ENCODE data around the gene IGSF21. TPM values are rescaled to one million over a fixed set of nuclear protein-coding genes. Genes with fewer than 3 reads are reported as not detected.

The IGSF21 gene
- total and polyA plus RNA-seq, 2 donors (not counting 3 experiments of a cell fraction or from before 2014, with no cell fraction given): not detected

- H2AFZ ChIP-seq (ENCODE audit: low read depth, low read length): no peak overlapping the region
These were observed 49.8 kb downstream of the IGSF21 start for GRCh38 chr1:18157352-18157751.

GRCh38 chr1:18157968-18158367 lies 50.4 kb downstream of the IGSF21 start:
- no peak overlapping the region for H3K27ac ChIP-seq (ENCODE audit: insufficient read depth, low read depth, low read length)
- CTCF ChIA-PET: no interaction called here
- H4K20me1 ChIP-seq (replicated peaks; ENCODE audit: control insufficient read depth, extremely low read depth, insufficient read depth, low read length): no peaks in the 10 kb centered on the region
- no peak overlapping the region for H3K9ac ChIP-seq (replicated peaks; ENCODE audit: extremely low read depth, insufficient read depth, low read length)
- TF ChIP-seq POLR2AphosphoS5 (IDR thresholded peaks at IDR 0.05; ENCODE audit: insufficient read depth, low read depth, low read length) (no peak), MYC (IDR thresholded peaks at IDR 0.05; ENCODE audit: low read depth, low read length) (no peak), GATA2 (IDR thresholded peaks at IDR 0.05; ENCODE audit: insufficient read depth, insufficient read length, low read depth, low read length) (no peak), FOS (IDR thresholded peaks at IDR 0.05; ENCODE audit: borderline replicate concordance, insufficient read depth, low read length) (no peak), CTCF (IDR thresholded peaks at IDR 0.05; ENCODE audit: extremely low read depth in 1 of 2, insufficient read depth in 1 of 2, low read depth in 1 of 2, low read length in 2 of 2) (no peak), POLR2A (IDR thresholded peaks at IDR 0.05; ENCODE audit: low read depth, low read length) (no peak), JUN (IDR thresholded peaks at IDR 0.05; ENCODE audit: borderline replicate concordance, insufficient read depth, insufficient read length, low read depth) (no peak), EZH2 (IDR thresholded peaks at IDR 0.05; ENCODE audit: borderline replicate concordance, low read depth, low read length, severe bottlenecking) (no peak)
- DNase-seq (ENCODE audit: low read depth, low spot score): no peak
- no peak for FAIRE-seq
- H2AFZ ChIP-seq (ENCODE audit: low read depth, low read length): no peak overlapping the region
- no TSS peak for BruUV-seq (replicated peaks)
- H3K79me2 ChIP-seq (ENCODE audit: control insufficient read depth, insufficient read depth, low read length): no peaks in the 10 kb centered on the region
- no peak overlapping the region for H3K4me2 ChIP-seq (ENCODE audit: insufficient read depth, low read length)
- intact Hi-C loops (cut with micrococcal nuclease) (no loop called here), dilution Hi-C loops (cut with MboI; ENCODE audit: extremely low pct_ligation_motif_present, low sequenced_read_pairs) (no loop called here)
- H3K4me1 ChIP-seq (ENCODE audit: control insufficient read depth, extremely low read depth, insufficient read depth, low read length): no peaks in the 10 kb centered on the region
- no peaks in the 10 kb centered on the region for H3K9me1 ChIP-seq (replicated peaks; ENCODE audit: control insufficient read depth, extremely low read depth, insufficient read depth, low read length)
- no peaks in the 10 kb centered on the region for H3K27me3 ChIP-seq (ENCODE audit: control insufficient read depth in 2 of 2, insufficient read depth in 2 of 2, low read length in 2 of 2)
- H3K4me3 ChIP-seq (replicated peaks in 1 of 3; ENCODE audit: insufficient read depth in 1 of 3, low read depth in 1 of 3, low read length in 3 of 3): no peak overlapping the region
- no peaks in the 10 kb centered on the region for H3K9me3 ChIP-seq (replicated peaks; ENCODE audit: control insufficient read depth, insufficient read depth, low read length)
- POLR2A ChIA-PET: no interaction called here
- H3K36me3 ChIP-seq (ENCODE audit: control insufficient read depth in 2 of 2, extremely low read depth in 1 of 2, insufficient read depth in 2 of 2, low read length in 2 of 2): no peaks in the 10 kb centered on the region

More at GRCh38 chr1:18157352-18157751, 49.8 kb downstream of the IGSF21 start:
- no peaks in the 10 kb centered on the region for H3K9me3 ChIP-seq (replicated peaks; ENCODE audit: control insufficient read depth, insufficient read depth, low read length)
- intact Hi-C loops (cut with micrococcal nuclease) (no loop called here), dilution Hi-C loops (cut with MboI; ENCODE audit: extremely low pct_ligation_motif_present, low sequenced_read_pairs) (no loop called here)
- H3K4me3 ChIP-seq (replicated peaks in 1 of 3; ENCODE audit: insufficient read depth in 1 of 3, low read depth in 1 of 3, low read length in 3 of 3): no peak overlapping the region
- FAIRE-seq (no peak), DNase-seq (ENCODE audit: low read depth, low spot score) (no peak)
- no peaks in the 10 kb centered on the region for H3K36me3 ChIP-seq (ENCODE audit: control insufficient read depth in 2 of 2, extremely low read depth in 1 of 2, insufficient read depth in 2 of 2, low read length in 2 of 2)
- ChIA-PET POLR2A (no interaction called here), CTCF (no interaction called here)
- no peaks in the 10 kb centered on the region for H3K27me3 ChIP-seq (ENCODE audit: control insufficient read depth in 2 of 2, insufficient read depth in 2 of 2, low read length in 2 of 2)
- TF ChIP-seq MYC (IDR thresholded peaks at IDR 0.05; ENCODE audit: low read depth, low read length) (no peak), JUN (IDR thresholded peaks at IDR 0.05; ENCODE audit: borderline replicate concordance, insufficient read depth, insufficient read length, low read depth) (no peak)
- BruUV-seq (replicated peaks): no TSS peak
- no peaks in the 10 kb centered on the region for H4K20me1 ChIP-seq (replicated peaks; ENCODE audit: control insufficient read depth, extremely low read depth, insufficient read depth, low read length)
- no peak overlapping the region for H3K9ac ChIP-seq (replicated peaks; ENCODE audit: extremely low read depth, insufficient read depth, low read length)
- H3K4me2 ChIP-seq (ENCODE audit: insufficient read depth, low read length): no peak overlapping the region
- H3K27ac ChIP-seq (ENCODE audit: insufficient read depth, low read depth, low read length): no peak overlapping the region
- no peaks in the 10 kb centered on the region for H3K4me1 ChIP-seq (ENCODE audit: control insufficient read depth, extremely low read depth, insufficient read depth, low read length)
- no peaks in the 10 kb centered on the region for H3K9me1 ChIP-seq (replicated peaks; ENCODE audit: control insufficient read depth, extremely low read depth, insufficient read depth, low read length)
- H3K79me2 ChIP-seq (ENCODE audit: control insufficient read depth, insufficient read depth, low read length): no peaks in the 10 kb centered on the region
